ENCODE results near the gene NTRK3.

Gene NTRK3

GRCh38 chr15:88124199-88124598, 132.3 kb downstream of the NTRK3 start:
- no peak for DNase-seq (ENCODE audit: low read depth in 2 of 2)

DNA sequence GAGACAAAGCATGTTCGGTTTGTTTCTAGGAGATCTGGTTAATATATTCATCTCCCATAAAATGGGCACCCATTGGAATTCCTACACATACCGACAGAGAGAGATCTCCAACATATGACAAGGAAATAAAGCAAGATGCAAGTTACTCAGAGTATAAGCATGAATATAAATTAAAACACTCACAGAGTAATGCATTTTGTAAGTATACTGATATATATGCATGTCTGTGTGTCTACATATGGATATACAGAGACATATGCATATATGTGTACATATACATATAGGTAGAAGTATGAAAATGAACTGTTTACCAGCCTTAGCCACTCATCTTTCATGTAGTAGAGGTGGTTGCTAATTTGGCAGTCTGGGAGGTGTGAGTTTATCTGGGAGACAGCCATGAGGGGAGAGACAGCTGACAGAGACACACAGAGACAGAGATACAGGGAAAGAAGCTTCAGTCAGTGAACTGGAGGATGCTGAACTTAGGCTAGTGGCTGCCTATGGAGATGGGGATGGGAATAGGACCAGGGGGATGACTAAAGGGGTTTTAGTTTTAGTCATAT, 134.5 kb downstream of the NTRK3 start:
- DNase-seq (ENCODE audit: low read depth in 2 of 2), result no peak

DNA sequence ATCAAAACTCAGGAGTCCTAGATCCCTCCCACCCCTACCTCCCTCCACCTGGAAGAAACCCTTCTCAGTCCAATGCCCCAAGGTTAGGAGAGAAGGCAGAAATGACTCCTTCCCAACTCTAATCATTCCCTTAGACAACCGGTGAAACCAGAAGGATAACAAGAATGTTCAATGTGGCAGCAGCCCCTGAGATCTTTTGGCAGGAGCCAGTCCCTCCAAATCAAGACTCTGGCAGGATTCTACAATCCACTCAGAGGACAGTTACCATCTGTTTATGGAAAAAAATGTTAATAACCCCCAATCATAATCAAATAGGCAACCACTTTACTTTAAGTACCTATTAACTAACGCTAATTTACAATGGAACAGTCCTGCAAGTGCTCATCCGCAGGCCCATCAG, 136.5 kb downstream of the NTRK3 start:
- no peak for DNase-seq (ENCODE audit: low read depth in 2 of 2)

DNA sequence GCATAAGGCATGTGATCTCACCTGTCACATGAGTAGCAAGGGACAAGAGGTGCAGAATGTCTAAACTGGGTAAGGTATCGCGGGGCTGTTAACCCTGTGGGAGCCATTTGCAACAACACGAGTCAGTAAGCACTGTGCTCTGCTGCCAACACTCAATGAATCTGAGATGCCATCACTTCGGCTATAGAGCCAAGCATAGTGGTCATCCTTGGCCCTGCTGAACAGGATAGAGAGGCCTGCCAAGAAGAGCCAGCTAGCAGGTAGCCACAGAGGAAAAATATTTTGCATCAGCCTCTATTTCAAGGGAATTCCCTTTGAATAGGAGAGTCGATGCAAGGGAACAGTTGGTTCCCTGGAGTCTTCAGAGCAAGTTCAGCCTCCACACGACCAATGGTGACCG, 137.8 kb downstream of the NTRK3 start:
- no peak for DNase-seq (ENCODE audit: low read depth in 2 of 2)

GRCh38 chr15:88118035-88118434, 138.5 kb downstream of the NTRK3 start:
- DNase-seq (ENCODE audit: low read depth in 2 of 2), result no peak

DNA sequence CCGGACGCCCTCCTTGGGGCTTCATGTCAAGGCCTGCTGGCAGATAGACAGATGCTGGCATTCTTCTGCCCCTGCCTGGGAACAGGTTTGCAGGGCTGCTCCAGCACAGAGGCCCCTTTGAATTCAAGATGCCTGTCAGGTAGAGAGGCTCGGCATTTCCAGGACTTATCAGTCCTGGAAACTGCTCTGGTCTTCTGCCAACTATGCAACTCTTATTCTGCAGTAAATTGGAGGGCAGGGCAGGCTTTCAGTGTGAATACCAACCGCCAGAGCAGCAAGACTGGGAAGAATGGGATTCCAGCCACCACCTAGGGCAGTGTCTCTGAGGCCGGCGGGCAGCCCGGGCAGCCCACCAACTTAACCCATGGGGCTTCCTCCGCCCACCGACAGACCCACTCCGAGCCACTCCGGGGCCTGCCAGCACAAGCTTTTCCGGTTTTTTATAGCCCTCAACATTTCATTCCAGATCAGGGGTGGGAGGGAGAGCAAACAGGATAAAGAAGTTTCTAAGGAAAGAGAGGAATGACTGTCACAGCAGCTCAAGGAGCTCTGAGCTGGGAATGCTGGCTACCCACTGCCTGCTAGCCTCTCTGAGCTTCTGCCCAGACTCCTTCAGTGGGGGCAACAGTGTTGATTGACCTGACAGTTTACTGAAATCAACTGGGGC, 140.9 kb downstream of the NTRK3 start:
- DNase-seq (ENCODE audit: low read depth in 2 of 2), result no peak

DNA sequence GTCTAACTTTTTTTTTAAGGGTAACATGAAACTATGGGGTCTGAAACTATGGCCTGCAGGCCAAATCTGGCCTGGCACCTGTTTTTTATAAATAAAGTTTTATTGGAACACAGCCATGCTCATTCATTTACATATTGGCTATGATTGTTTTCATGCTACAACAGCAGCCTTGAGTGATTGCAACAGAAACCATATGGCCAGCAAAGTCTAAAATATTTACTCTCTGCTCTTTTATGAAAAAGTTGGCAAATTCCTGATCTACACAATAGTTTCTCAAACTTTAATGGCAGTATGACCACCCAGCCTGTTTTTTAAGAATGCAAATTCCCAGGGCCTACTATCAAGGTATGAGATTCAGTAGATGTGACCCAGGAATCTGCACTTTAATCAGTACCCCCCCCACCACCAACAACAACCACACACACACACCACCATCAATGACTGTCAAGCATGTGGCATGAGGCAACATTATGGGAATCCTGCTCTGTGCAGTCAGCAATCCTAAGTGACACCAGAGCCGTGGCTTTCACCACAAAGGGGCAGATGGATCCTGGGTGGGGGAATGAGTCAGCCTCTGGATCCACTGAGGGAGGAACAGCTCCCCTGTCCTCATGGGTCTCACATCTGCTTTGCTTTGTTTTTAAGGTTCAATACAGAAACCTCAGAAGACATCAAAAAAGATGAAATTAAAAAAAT, 142.8 kb downstream of the NTRK3 start:
- no peak for DNase-seq (ENCODE audit: low read depth in 2 of 2)

GRCh38 chr15:88108991-88109390, 147.5 kb downstream of the NTRK3 start:
- no peak for DNase-seq (ENCODE audit: low read depth in 2 of 2)

DNA sequence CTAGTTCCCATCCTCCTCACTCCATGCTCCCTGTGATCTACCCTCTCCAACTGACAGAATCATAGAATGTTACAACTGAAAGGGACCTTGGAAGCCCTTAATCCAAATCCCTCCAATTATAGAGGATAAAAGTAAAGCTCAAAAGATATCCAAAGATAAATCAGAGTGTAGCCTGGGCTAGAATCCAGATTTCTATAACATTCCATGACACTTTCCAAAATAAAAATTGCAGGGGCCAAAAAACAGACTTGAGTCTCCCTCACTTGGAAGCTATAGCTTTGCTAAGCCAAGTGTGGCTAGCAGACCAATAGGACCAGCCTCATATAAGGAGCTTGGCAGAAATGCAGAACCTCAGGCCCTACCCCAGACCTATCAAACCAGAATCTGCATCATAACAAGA, 148.1 kb downstream of the NTRK3 start:
- DNase-seq (ENCODE audit: low read depth in 2 of 2), result no peak

DNA sequence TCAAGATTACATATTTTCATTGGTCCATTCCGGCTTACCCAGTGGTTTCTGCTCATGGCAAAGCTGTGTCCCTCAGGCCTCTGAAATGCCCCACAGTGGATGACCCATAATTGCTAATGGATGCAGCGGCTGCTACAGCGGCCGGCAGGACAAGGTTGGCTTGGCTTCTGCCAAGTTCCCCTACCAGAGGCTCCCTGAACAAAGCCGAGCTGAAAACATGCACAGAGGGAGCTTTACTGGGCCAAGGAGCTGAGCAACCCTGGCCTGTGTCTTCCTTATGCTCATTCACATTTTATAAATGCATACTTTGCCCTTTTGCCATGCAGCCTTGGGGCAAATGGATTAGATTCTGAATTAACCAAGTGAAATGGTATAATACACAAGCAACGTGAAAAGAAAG, 150.5 kb downstream of the NTRK3 start:
- DNase-seq (ENCODE audit: low read depth in 2 of 2), result no peak

DNA sequence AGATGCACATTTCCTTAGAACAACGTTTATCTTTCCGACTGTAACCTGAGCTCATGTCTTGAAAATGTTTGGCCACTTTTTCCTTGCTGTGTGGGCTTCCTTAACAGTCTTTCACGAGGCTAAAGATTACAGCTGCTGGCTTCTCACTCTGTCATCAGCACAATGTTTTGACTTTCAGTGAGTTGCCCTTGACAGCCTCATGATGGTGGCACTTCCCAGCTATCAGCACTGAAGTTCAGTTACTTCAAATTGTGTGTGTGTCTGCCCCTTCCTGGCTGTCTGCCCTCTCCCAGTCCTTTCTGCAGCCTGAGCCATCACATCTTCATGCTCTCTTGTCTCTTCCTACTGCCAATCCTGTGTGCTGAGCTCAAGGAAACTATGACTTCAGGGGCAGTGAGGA, 152.2 kb downstream of the NTRK3 start:
- no peak for DNase-seq (ENCODE audit: low read depth in 2 of 2)

GRCh38 chr15:88100181-88100580, 156.4 kb downstream of the NTRK3 start:
- no peak for DNase-seq (ENCODE audit: low read depth in 2 of 2)

DNA sequence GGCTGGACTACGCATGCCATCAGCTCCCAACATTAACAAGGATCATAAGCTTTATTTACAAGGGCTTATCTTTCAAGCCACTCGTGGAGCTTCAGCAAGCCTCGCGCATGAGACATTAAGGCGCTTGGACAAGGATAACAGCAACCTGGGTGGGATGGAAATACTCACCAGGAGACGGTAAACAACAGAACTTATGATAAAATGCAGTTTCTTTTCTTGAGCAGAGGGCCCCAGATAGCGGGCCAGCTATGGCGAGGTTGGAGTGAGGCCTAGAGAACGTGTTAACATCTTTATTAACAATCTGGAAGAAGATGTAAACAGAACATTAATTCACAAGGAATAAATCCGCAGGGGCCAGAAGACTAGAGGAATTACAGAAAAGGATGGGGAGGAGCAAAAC, 158.2 kb downstream of the NTRK3 start:
- DNase-seq (ENCODE audit: low read depth in 2 of 2), result no peak

GRCh38 chr15:88091444-88092016, 165.0 kb downstream of the NTRK3 start:
- no peak for DNase-seq (ENCODE audit: low read depth in 2 of 2)

DNA sequence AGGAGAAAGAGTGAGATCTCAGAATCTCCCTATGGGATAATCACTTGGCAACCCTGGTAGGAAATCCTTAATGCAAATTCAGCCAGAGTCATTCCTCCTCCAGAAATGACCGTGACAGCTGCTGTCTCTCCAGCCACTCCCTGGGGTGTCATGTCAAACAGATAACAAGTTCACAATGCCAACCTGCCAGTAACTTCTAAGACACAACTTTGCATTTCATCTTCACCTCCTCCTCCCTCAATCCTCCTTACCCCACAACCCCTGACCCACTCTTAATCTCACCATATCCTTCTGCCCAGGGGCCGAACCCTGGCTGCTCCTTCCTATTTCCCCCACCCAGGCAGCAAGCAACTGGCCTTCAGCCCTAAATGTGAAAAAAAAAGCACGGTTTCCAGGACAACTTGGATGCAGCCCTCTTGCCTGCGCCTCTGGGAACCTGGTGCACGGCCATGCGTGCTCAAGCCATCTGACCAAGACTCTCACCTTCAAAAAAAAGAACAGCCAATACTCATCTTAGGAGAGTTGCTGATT, 166.0 kb downstream of the NTRK3 start:
- DNase-seq (ENCODE audit: low read depth in 2 of 2), result no peak

GRCh38 chr15:88089731-88090130, 166.8 kb downstream of the NTRK3 start:
- no peak for DNase-seq (ENCODE audit: low read depth in 2 of 2)

DNA sequence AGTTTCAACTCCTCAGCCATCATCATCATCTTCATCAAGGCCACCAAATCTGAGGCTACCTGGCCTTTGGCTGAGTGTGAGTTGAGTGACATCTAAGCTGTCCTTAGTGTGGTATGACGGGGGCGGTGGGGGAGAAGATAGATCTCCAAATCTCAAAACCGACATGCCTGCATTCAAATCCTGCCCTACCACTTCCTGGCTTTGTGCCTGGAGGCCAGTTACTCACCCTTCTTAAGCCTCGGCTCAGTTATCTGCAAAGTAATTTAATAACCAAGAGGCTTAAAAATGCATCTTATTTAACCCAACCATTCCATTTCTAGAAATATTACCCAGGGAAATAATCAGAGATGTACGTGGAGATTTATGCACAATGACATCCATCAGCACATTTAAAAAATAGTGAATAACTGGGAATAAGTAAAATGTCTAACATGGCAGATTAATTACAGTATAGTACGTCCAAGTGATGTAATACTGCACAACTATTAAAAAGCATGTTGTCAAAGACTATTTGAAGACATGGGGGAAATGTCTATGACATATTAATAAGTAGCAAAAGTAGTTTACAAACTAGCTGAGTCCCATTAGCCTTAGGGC, 167.4 kb downstream of the NTRK3 start:
- no peak for DNase-seq (ENCODE audit: low read depth in 2 of 2)

DNA sequence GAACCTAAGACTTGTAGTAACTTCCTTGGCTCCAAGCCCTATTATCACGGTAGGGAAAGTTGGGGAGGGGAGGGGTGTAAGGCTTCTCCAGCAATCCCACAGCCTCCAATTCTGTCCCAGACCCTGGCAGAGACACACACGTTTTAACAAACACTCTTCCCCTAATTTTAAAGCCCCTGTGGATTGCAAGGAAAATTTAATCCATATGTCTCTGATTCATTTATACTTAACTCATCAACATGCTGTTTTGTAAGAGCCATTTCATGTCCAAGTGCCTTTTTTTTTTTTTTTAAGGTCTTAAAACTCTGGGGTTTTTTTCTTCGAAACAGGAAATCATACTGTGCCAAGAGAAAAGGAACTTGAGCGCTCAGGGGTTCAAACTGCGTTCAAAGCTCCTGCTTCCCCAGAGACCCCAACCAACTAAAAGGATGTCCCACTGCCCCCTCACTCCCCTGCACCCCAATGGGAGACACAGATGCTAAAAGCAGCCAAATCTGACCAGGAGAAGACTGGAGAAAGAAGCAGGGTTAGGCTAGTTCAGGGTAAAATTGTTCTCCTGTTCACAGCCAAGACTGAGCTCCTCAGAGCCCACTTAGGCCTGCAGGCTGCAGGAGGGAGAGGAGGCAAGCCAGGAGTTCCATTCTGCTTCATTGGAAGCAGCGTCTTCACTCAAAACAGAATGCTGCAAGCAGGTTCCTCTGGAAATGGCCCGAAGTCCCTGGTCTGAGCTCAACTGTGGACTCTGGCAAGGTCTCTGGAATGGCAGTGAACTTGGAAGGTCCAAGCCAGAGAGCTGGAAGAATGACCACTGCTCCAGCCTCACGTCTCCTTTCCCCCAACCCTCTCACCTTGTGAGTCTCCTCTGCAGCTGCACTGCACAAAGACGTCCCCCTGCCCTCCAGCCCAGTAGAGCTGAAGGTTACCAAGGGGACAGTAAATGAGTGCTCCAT, 172.5 kb downstream of the NTRK3 start:
- no peak for DNase-seq (ENCODE audit: low read depth in 2 of 2)

GRCh38 chr15:88080616-88081015, 175.9 kb downstream of the NTRK3 start:
- no peak for DNase-seq (ENCODE audit: low read depth in 2 of 2)

DNA sequence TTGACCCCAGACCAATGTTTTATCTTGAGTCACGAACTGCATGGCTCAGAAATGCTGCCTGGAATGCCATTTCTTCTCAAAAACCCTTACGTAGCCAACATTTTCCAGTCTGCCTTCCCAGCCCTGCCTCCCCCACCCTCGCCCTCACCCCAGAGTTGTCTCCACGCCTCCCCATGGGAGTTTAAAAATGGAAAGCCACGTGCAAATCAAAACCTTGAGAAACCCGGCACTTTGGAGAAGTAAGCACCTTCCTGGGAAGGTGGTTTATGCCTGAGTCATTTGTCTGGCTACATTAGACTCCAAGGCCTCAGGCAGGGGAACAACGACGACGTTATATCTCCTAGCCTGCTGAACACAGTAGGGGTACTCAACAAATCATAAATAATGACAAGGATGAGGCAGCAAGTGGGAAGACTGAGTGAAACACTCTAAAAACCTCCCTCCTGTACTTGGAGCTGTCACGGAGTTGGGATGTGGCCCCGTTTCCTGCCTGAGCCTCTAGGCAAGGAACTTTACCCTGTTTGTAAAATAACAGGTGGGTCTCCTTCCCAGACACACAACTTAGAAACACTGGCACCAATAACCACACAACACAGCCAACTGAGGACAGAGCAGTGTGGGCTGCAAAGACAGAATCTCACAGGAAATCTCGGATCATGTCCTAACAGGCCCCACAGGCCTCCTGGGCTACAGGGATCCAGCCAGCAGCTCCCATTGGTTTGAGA, 179.1 kb downstream of the NTRK3 start:
- no peak for DNase-seq (ENCODE audit: low read depth in 2 of 2)

DNA sequence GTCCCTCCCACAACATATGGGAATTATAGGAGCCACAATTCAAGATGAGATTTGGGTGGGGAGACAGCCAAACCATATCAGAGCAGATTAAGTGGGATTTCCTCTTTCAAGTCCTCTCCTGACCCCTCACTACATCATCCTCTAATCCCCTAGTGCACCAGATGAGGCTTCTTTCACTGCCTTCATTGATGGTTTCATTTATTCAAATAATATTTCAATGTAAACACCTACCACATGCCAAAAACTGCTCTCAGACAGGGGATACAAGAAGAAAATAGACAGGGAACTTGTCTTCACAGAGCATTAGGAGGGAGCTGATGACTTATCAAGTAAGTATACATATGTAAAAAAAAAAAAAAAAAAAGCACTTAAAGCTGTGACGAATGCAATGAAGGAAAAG, 180.2 kb downstream of the NTRK3 start:
- no peak for DNase-seq (ENCODE audit: low read depth in 2 of 2)
